ENCODE results near the gene ZNF682. TPM values are rescaled to one million over a fixed set of nuclear protein-coding genes. Genes with fewer than 3 reads are reported as not detected.
A peak's percentile ranks its signal among the peaks of the same experiment; 100 is the strongest.
"Not testable (repeated sequence)": the region's sequence is repeated elsewhere in the genome, so short reads cannot be mapped to it uniquely, and the experiment has no call there.

The ZNF682 gene
- total RNA-seq, 1 experiment from 2014 or later = not detected

GRCh38 chr19:20028611-20029010, 10.7 kb downstream of the ZNF682 start:
- in situ Hi-C loops (cut with HindIII; ENCODE audit: low sequenced_read_pairs) = no loop called here
- DNase-seq (ENCODE audit: low spot score) = no peak

- DNase-seq (ENCODE audit: low spot score) = no peak
- in situ Hi-C loops (cut with HindIII; ENCODE audit: low sequenced_read_pairs) = no loop called here
Observed at GRCh38 chr19:20005741-20006140, 33.6 kb downstream of the ZNF682 start.

GRCh38 chr19:19997656-19998268, 41.5 kb downstream of the ZNF682 start:
- in situ Hi-C loops (cut with HindIII; ENCODE audit: low sequenced_read_pairs) = no loop called here

GRCh38 chr19:19966862-19967261, 72.4 kb downstream of the ZNF682 start:
- in situ Hi-C loops (cut with HindIII; ENCODE audit: low sequenced_read_pairs) = no loop called here
- no peak for DNase-seq (ENCODE audit: low spot score)

More at GRCh38 chr19:19997656-19998268, 41.5 kb downstream of the ZNF682 start:
- no peak for DNase-seq (ENCODE audit: low spot score)

- DNase-seq (ENCODE audit: low spot score); in situ Hi-C loops (cut with HindIII; ENCODE audit: low sequenced_read_pairs): not testable (repeated sequence)
Observed at GRCh38 chr19:19966126-19966525, 73.2 kb downstream of the ZNF682 start.

GRCh38 chr19:19964416-19964815, 74.9 kb downstream of the ZNF682 start:
- in situ Hi-C loops (cut with HindIII; ENCODE audit: low sequenced_read_pairs) = no loop called here
- DNase-seq (ENCODE audit: low spot score) = no peak

GRCh38 chr19:19959151-19959799, 80.0 kb downstream of the ZNF682 start:
- DNase-seq (ENCODE audit: low spot score) = peak; percentile 78
- in situ Hi-C loops (cut with HindIII; ENCODE audit: low sequenced_read_pairs) = not testable (repeated sequence)

GRCh38 chr19:19957766-19958165, 81.5 kb downstream of the ZNF682 start:
- in situ Hi-C loops (cut with HindIII; ENCODE audit: low sequenced_read_pairs); DNase-seq (ENCODE audit: low spot score): not testable (repeated sequence)

GRCh38 chr19:19956434-19957075, 82.8 kb downstream of the ZNF682 start:
- DNase-seq (ENCODE audit: low spot score) = no peak
- in situ Hi-C loops (cut with HindIII; ENCODE audit: low sequenced_read_pairs) = no loop called here

- in situ Hi-C loops (cut with HindIII; ENCODE audit: low sequenced_read_pairs) = no loop called here
- DNase-seq (ENCODE audit: low spot score) = no peak
Observed at GRCh38 chr19:19955208-19955607, 84.1 kb downstream of the ZNF682 start.

Other genes with a start within 250 kb of the ZNF682 start
- gene ZNF506, start 217.8 kb downstream of the ZNF682 start, total RNA-seq (2014; rRNA removed; shearing (Covaris generic)) = not detected in 2 replicates
- gene ZNF253, start 173.6 kb downstream of the ZNF682 start, total RNA-seq (2014; rRNA removed; shearing (Covaris generic)) = 0.12 and 1.0 TPM in 2 replicates
- gene ZNF93, start 138.6 kb downstream of the ZNF682 start, total RNA-seq (2014; rRNA removed; shearing (Covaris generic)) = not detected in 2 replicates
- gene ZNF90, start 38.5 kb upstream of the ZNF682 start, total RNA-seq (2014; rRNA removed; shearing (Covaris generic)) = not detected in 2 replicates
- not detected in 2 replicates for gene ZNF486, start 127.7 kb upstream of the ZNF682 start, total RNA-seq (2014; rRNA removed; shearing (Covaris generic))